Measurements from ENCODE around the gene EGLN3.

Gene EGLN3

DNA sequence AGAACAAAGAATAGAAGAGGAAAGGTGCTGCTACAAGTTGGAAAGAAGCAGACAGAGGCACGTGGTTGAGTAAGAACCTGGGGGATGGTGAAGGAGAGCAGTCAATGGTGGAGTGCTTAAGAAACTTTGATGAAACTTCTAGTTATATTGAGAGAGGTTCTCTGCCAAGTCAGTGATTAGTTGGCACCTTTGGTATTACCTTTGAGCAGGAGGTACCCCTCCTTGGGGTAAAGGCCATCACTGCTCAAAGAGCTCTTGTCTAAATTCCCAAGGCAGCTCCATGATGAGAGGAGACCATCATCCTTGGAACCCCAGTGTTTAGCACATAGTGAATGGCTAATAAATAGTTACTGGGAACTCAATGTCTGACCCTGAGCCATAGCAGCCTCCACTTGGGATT lies 1.7 kb upstream of the EGLN3 start:
- Mint-ChIP-seq H3K4me3 (no peak overlapping the region), H3K27me3 (peaks cover 83% of the 10 kb centered on the region), H3K27ac (no peak overlapping the region), H3K4me1 (peaks cover 26% of the 10 kb centered on the region), H3K9me3 (no peaks in the 10 kb centered on the region), H3K36me3 (peaks cover 11% of the 10 kb centered on the region)
- CTCF ChIA-PET = no interaction called here
- no peak for DNase-seq

DNA sequence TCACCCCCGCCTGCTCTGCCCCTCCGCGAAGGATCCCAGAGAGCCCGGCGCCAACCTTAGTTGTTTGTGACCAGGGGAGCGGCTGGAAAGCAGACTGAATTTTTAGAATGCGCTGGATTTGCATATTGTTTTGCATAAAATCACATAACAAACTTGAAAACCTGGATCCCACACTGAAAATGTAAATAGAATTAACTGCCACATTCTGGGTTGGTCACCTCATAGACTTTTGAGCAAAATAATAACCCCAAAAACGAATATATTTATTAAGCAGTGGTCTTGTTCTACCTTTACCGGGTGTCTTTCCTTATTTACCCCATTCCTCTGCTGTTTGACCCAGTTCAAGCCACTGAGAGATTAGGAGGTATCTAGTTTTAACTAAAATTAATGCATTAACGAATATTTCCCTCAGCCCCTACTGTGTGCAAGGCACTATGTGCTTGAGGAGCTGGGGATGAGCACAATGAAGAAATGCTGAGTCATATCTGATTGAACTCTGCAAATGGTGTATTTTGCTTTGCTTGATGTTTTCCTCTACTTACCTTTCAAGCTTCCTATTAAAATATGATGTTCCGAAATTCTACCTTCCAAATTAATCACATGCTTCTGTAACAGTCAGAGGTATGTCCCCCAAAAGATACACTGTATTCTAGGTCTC lies 438 bp upstream of the EGLN3 start:
- Mint-ChIP-seq H3K4me1 (peaks cover 33% of the 10 kb centered on the region), H3K4me3 (peak overlapping the region; percentile 69), H3K9me3 (no peaks in the 10 kb centered on the region), H3K27me3 (peaks cover 88% of the 10 kb centered on the region), H3K27ac (no peak overlapping the region), H3K36me3 (peaks cover 11% of the 10 kb centered on the region)
- CTCF ChIA-PET = interaction anchor here (2.2 kb wide), 1 partner anchor 147 kb away, joined by 5 read pairs; no protein-coding TSS in a partner anchor
- no peak for DNase-seq

DNA sequence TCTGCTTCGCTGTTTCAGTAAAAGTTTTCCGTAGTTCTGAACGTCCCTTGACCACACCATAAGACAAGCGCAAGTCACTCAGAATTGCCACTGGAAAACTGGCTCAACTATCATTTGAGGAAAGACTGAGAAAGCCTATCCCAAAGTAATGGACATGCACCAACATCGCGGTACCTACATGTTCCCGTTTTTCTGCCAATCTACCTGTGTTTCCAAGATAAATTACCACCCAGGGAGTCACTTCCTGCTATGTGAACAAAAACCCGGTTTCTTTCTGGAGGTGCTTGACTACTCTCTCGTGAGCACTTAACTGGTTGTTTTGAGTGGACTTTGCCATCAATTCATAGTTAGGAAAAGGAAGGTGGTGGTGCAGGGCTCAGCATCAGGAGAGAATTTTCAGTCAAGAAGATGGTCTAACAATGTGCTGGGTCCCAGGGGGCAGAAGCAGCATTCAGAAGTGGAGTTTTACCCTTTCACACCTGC lies 1.4 kb downstream of the EGLN3 start:
- Mint-ChIP-seq H3K27ac (no peak overlapping the region), H3K27me3 (peaks cover 90% of the 10 kb centered on the region), H3K4me1 (peaks cover 34% of the 10 kb centered on the region), H3K4me3 (peak overlapping the region; percentile 69), H3K9me3 (no peaks in the 10 kb centered on the region), H3K36me3 (peaks cover 11% of the 10 kb centered on the region)
- CTCF ChIA-PET = no interaction called here
- DNase-seq = no peak

- Mint-ChIP-seq H3K36me3 (peaks cover 11% of the 10 kb centered on the region), H3K4me3 (peak overlapping the region; percentile 69), H3K27me3 (peaks cover 87% of the 10 kb centered on the region), H3K9me3 (no peaks in the 10 kb centered on the region), H3K27ac (no peak overlapping the region), H3K4me1 (peaks cover 34% of the 10 kb centered on the region)
- CTCF ChIA-PET = interaction anchor here (1.6 kb wide), 1 partner anchor 150 kb away, joined by 4 read pairs; no protein-coding TSS in a partner anchor
- no peak for DNase-seq
Measured at GRCh38 chr14:33948869-33949408, 1.9 kb downstream of the EGLN3 start.

DNA sequence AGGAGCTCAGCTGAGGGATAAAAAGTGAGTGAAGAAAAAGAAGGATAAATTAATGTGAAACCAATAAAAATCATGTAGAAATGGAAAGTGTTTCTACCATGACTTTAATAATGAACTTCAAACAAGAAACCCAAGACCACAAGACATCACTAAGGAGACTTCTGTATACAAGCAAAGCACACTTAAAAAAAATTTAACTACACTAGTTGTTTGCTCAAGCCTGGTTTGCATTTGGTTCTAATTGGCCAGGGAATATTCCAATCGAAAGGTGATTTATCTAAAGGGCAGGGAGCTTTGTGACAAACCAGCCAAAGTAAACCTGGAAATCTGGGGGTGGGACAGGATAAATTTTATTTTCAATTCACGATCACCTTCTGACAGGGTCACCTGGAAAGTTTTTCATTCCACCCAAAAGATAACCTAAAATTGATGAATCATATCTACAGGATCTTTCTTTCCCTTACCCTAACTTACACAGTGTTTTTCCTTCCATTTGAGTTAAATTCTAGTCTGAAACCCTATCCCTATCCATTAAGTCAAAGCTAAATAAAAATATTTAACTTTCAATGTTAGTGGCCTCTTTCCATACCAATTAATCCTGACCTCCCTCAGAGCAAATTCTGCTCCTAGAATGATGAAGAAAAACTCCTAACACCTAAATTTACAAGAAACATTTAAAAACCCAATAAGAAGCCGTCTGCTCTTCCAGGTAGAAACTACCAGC lies 2.6 kb downstream of the EGLN3 start:
- Mint-ChIP-seq H3K9me3 (no peaks in the 10 kb centered on the region), H3K4me1 (peaks cover 34% of the 10 kb centered on the region), H3K27ac (no peak overlapping the region), H3K4me3 (peak overlapping the region; percentile 69), H3K36me3 (peaks cover 11% of the 10 kb centered on the region), H3K27me3 (peaks cover 81% of the 10 kb centered on the region)
- DNase-seq = no peak
- CTCF ChIA-PET = interaction anchor here (1.6 kb wide), 1 partner anchor 150 kb away, joined by 4 read pairs; no protein-coding TSS in a partner anchor

DNA sequence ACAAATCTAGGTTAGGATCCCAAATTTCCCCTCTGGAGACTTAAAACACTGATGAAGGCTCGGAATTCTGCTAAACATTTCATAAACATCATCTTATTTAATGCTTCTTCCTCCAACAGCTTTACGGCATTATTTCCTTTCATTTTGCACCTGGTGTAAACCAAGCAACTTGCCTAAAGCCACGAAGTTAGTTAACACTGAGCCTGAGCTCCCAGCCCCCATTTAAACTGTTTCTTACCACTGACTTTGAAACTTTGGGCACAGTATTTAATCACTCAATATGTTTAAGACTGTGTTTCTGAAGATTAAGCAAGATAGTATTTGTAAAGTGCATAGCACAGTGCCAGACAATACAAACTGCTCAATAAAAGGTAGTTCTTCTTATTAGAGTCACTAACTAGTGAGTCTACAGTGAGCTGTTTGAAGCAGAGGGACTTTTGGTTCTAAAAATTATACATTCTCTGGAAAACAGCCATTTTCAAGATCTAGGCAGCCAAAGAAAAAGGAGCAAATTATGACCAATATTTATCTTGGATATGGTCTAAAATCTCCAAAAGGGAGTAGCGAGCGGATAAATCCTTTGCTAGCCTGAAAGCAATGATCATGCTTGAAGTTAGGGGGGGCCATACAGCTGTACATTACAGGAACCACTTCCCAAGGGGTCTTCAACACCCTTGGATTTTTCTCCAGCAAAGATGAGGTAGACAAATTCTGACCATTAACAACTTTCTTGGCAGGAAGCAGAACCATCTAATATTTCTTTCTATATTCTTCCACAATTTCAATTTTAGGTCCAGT lies 4.0 kb downstream of the EGLN3 start:
- H3K27ac Mint-ChIP-seq = no peak overlapping the region
- H3K36me3 Mint-ChIP-seq = peaks cover 11% of the 10 kb centered on the region
- CTCF ChIA-PET = interaction anchor here (1.4 kb wide), 1 partner anchor 152 kb away, joined by 5 read pairs; no protein-coding TSS in a partner anchor
- H3K27me3 Mint-ChIP-seq = peaks cover 67% of the 10 kb centered on the region
- no peaks in the 10 kb centered on the region for H3K9me3 Mint-ChIP-seq
- DNase-seq = no peak
- peak overlapping the region; percentile 22 for H3K4me3 Mint-ChIP-seq
- H3K4me1 Mint-ChIP-seq = peaks cover 34% of the 10 kb centered on the region

DNA sequence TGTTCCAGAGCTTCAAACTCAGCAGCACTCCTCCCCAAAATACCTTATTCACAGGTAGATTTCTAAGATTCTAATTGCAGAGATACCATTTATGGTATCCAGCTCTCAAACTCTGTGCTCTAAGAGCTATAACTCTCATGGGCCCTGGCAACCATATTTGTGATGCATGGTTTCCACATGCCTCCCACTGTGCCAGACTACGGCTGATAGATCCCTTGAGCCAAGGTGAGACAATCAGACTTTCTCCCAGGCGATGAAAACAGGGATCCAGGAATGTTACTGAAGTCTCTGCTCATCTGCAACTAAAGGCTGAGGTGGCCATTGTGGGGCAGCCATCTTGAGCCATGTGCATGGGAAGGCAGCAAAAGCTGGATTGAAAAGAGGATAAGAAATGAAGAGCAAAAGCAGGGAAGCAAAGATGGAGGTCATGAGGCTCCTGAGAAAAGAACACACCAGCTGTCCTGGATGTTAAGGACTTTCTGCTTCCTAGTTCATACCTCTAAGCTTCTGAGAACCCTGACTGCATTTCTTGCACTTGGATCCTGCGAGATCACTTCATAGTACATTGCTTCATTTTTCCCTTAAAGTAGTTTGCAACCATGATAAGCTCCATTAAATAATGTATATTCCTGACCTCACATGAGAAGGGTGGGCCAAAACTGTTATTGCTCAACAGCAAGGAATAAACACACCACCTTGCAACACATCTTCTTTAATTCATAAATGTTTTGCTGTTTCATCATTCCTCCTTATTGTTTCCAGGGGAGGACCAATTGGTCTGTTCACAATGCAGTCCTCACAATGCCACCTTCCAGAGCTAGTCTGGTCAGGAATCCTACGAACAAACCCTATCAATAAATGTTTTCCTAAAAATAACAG lies 5.4 kb downstream of the EGLN3 start:
- H3K4me1 Mint-ChIP-seq = peaks cover 23% of the 10 kb centered on the region

DNA sequence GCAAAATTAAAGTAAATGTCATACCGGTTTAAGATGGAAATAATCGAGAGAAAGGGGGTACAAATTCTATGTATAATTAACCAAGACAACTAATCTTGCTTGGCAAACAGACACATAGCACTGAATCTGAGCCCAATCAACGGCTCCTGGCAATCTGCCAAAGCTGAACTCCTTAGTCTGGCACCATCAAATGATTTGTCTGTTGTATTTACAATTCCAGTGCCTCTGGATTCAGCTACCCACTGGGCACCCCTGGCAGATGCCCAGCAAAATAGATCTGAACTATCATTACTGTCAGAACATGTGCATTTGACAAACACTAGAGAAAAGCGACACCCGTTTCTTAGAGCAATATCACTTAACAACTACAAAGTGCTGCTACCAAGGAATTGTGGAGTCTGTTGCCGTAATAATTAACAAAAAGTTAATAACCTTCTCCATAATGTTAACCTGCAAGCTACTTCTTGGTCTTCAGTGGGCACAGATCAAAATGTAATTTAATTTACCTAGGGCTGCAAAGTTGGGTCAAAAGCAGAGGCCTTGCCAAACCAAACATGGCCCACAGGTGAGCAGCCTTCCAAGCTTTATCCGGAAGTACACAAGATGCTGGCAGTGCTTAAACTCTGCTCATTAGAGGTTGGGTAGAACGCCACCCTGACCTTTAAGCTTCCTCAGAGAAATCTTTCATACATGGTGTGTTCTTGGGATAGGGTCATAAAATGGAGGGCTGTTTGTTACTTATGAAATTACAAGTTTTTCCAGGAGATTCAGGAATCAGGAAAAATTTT lies 7.6 kb downstream of the EGLN3 start:
- H3K27me3 Mint-ChIP-seq = peaks cover 35% of the 10 kb centered on the region
- H3K4me3 Mint-ChIP-seq = no peak overlapping the region
- no peak for DNase-seq
- H3K36me3 Mint-ChIP-seq = peaks cover 4% of the 10 kb centered on the region
- no peaks in the 10 kb centered on the region for H3K9me3 Mint-ChIP-seq
- H3K4me1 Mint-ChIP-seq = peaks cover 8% of the 10 kb centered on the region
- no peak overlapping the region for H3K27ac Mint-ChIP-seq
- CTCF ChIA-PET = no interaction called here

More for the DNA sequence above, 5.4 kb downstream of the EGLN3 start:
- no peak overlapping the region for H3K27ac Mint-ChIP-seq
- no peak for DNase-seq
- CTCF ChIA-PET = interaction anchor here (1.2 to 1.4 kb wide), 2 partner anchors 153 kb away, joined by 4 to 5 read pairs; no protein-coding TSS in a partner anchor
- no peak overlapping the region for H3K4me3 Mint-ChIP-seq
- peaks cover 54% of the 10 kb centered on the region for H3K27me3 Mint-ChIP-seq
- H3K9me3 Mint-ChIP-seq = no peaks in the 10 kb centered on the region
- peaks cover 12% of the 10 kb centered on the region for H3K36me3 Mint-ChIP-seq

DNA sequence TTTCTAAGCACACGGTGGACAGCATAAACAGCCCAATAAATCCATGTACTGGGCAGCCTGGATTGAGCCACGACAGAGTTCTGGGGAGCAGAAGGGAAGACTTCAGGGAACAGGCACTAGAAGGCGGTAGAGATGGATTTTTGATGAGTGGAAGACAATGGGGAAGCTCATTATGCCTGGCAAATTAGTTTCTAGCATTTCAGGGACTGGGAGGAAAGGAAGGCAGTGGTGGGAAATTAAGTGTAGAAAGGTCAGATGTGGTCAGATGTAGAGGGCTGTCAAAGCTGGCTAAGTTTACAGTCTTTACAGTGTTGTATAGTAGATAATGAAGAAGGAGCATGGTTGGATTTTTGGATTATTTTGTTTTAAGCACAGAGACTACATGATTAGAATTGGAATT lies 9.2 kb downstream of the EGLN3 start:
- Mint-ChIP-seq H3K4me3 (no peak overlapping the region), H3K9me3 (no peaks in the 10 kb centered on the region), H3K27me3 (peaks cover 28% of the 10 kb centered on the region), H3K36me3 (peaks cover 3% of the 10 kb centered on the region), H3K4me1 (peaks cover 3% of the 10 kb centered on the region), H3K27ac (no peak overlapping the region)
- CTCF ChIA-PET = interaction anchor here (1.1 to 1.5 kb wide), 2 partner anchors 10 to 156 kb away, joined by 3 to 6 read pairs; no protein-coding TSS in a partner anchor
- DNase-seq = no peak

GRCh38 chr14:33940561-33941011 lies 10.3 kb downstream of the EGLN3 start:
- H3K27ac Mint-ChIP-seq = no peak overlapping the region
- DNase-seq = no peak
- CTCF ChIA-PET = no interaction called here
- no peaks in the 10 kb centered on the region for H3K9me3 Mint-ChIP-seq
- H3K4me3 Mint-ChIP-seq = no peak overlapping the region
- H3K36me3 Mint-ChIP-seq = peaks cover 3% of the 10 kb centered on the region
- H3K27me3 Mint-ChIP-seq = peaks cover 26% of the 10 kb centered on the region
- H3K4me1 Mint-ChIP-seq = no peaks in the 10 kb centered on the region

DNA sequence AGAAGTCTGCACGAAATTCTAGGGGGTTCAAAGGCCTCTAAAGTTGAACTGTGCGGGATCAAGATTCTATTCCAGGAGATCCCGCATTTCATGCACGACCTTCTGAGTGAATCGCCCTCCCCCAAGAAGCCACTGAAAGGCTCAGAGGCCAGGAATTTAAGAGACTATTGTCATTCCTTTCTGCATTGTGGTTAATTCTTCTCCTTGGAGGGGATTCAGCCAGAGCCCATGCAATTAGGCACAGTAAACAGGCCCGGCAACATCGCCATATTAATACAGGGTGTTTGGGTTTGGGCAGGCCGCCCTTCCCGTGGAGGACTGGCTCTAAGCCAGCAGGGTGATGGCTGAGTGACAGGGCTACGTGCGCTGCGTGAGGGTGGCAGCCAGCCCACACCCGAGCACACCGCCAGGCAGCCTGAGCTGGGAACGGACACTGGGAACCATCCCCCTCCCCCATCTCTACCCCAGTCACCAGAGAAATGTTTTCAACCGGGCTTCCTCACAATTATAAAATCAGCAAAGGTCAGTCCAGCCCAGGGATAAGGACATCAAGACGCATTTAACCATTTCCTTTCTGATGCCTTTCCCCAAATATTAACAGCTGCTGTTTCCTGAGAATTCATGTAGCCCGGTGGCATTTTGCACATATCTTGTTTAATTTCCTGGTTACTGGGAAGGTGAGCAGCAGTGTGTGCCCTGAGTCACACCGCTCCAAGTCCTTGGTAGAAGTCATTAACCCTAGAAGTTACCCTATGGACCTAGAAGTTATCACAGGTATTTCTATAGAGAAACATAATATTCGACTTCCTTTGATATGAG lies 12.5 kb downstream of the EGLN3 start:
- peaks cover 3% of the 10 kb centered on the region for H3K36me3 Mint-ChIP-seq
- no peaks in the 10 kb centered on the region for H3K4me1 Mint-ChIP-seq
- no peak overlapping the region for H3K4me3 Mint-ChIP-seq
- H3K9me3 Mint-ChIP-seq = no peaks in the 10 kb centered on the region
- CTCF ChIA-PET = no interaction called here
- peaks cover 16% of the 10 kb centered on the region for H3K27me3 Mint-ChIP-seq
- no peak for DNase-seq
- no peak overlapping the region for H3K27ac Mint-ChIP-seq

GRCh38 chr14:33936391-33936790 lies 14.5 kb downstream of the EGLN3 start:
- H3K4me3 Mint-ChIP-seq = no peak overlapping the region
- peaks cover 16% of the 10 kb centered on the region for H3K27me3 Mint-ChIP-seq
- H3K36me3 Mint-ChIP-seq = peaks cover 3% of the 10 kb centered on the region
- CTCF ChIA-PET = no interaction called here
- H3K27ac Mint-ChIP-seq = no peak overlapping the region
- no peak for DNase-seq
- no peaks in the 10 kb centered on the region for H3K4me1 Mint-ChIP-seq
- no peaks in the 10 kb centered on the region for H3K9me3 Mint-ChIP-seq

Data from activated naive CD4-positive, alpha-beta T cell treated with anti-CD3 and anti-CD28 coated beads, Interleukin-2, amount 10 ng/mL, durations not matched to agents 7 days and 5 days (primary cell).